Naive B cell (primary cell): Measurements from ENCODE around the gene ACAD11. TPM values are rescaled to one million over a fixed set of nuclear protein-coding genes. Genes with fewer than 3 reads are reported as not detected.
"Not testable (repeated sequence)": the region's sequence is repeated elsewhere in the genome, so short reads cannot be mapped to it uniquely, and the experiment has no call there.

Source experiments
- ATAC-seq, 2 donors: fragments of 150-1000 bp; cut with Tn5 transposase; 2 replicates each; pipeline ENCODE4 v1.10.0; 2021; ENCODE audit warnings: low read depth in 2 of 2, mild to moderate bottlenecking in 2 of 2, moderate library complexity in 2 of 2
- DNase-seq: peaks from one replicate; pipeline ENCODE4 v3.0.0; 2022
- H3K27ac Mint-ChIP-seq, 6 donors: one replicate each; pipeline ENCODE4 v1.8.0; 2020 to 2022; ENCODE audit warnings: mild to moderate bottlenecking in 6 of 6, mixed read lengths in 6 of 6, moderate library complexity in 5 of 6, inconsistent platforms in 2 of 6
- H3K27me3 Mint-ChIP-seq, 3 donors: one replicate each; pipeline ENCODE4 v1.8.0; 2021 to 2022; ENCODE audit warnings: mixed read lengths in 3 of 3, mild to moderate bottlenecking in 1 of 3
- H3K36me3 Mint-ChIP-seq, 2 donors: one replicate each; pipeline ENCODE4 v1.8.0; 2020 to 2022; ENCODE audit warnings: mixed read lengths in 2 of 2, inconsistent platforms in 1 of 2, mild to moderate bottlenecking in 1 of 2
- H3K4me1 Mint-ChIP-seq, 3 donors: one replicate each; pipeline ENCODE4 v1.8.0; 2020 to 2022; ENCODE audit warnings: mixed read lengths in 3 of 3, inconsistent platforms in 1 of 3, mild to moderate bottlenecking in 1 of 3, moderate library complexity in 1 of 3
- H3K4me3 Mint-ChIP-seq, 8 donors: one replicate each; pipeline ENCODE4 v1.8.0; 2020 to 2022; ENCODE audit warnings: mild to moderate bottlenecking in 8 of 8, mixed read lengths in 8 of 8, moderate library complexity in 8 of 8, inconsistent platforms in 2 of 8
- H3K9me3 Mint-ChIP-seq, 7 donors: one replicate each; pipeline ENCODE4 v1.8.0; 2020 to 2022; ENCODE audit warnings: mixed read lengths in 7 of 7, mild to moderate bottlenecking in 5 of 7, inconsistent platforms in 2 of 7, moderate library complexity in 1 of 7
- polyA plus RNA-seq, 6 donors: library from polyadenylated mRNA; unstranded; fragments of 300-500 nt; fragmentation: Illumina TruSeq; gene quantifications; one replicate each; pipeline ENCODE4 v1.2.3, GENCODE V29; 2021; ENCODE audit warnings: low read depth in 6 of 6

ACAD11 gene
- polyA plus RNA-seq, 6 donors from 2014 or later = 4.0 to 9.3 (median 6.0) TPM

DNA sequence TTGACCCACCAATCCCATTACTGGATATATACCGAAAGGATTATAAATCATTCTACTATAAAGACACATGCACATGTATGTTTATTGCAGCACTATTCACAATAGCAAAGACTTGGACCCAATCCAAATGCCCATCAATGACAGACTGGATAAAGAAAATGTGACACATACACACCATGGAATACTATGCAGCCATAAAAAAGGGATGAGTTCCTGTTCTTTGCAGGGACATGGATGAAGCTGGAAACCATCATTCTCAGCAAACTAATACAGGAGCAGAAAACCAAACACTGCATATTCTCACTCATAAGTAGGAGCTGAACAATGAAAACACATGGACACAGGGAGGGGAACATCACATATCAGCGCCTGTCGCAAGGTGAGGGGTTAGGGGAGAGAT lies 44.3 kb downstream of the ACAD11 start:
- ATAC-seq, DNase-seq, H3K27ac Mint-ChIP-seq, H3K4me1 Mint-ChIP-seq, H3K27me3 Mint-ChIP-seq, H3K4me3 Mint-ChIP-seq: not testable (repeated sequence)
- Mint-ChIP-seq H3K9me3 (peaks cover 0 to 14% (median 8%) of the 10 kb centered on the region in 7 donors), H3K36me3 (peaks cover 14 to 15% of the 10 kb centered on the region in 2 donors)

DNA sequence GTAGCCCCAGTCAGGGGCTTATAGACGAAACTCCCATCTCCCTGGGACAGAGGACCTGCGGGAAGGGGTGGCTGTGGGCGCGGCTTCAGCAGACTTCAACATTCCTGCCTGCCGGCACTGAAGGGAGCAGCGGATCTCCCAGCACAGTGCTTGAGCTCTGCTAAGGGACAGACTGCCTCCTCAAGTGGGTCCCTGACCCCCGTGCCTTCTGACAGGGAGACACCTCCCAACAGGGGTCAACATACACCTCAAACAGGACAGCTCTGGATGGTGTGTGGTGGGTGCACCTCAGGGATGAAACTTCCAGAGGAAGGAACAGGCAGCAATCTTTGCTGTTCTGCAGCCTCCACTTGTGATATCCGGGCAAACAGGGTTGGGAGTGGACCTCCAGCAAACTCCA lies 53.0 kb downstream of the ACAD11 start:
- H3K9me3 Mint-ChIP-seq = peaks cover 0 to 18% (median 6%) of the 10 kb centered on the region in 7 donors
- H3K4me1 Mint-ChIP-seq = peaks cover 5 to 13% (median 10%) of the 10 kb centered on the region in 3 donors
- not testable (repeated sequence) for H3K27me3 Mint-ChIP-seq, ATAC-seq, DNase-seq, H3K27ac Mint-ChIP-seq, H3K4me3 Mint-ChIP-seq
- peaks cover 38 to 46% of the 10 kb centered on the region in 2 donors for H3K36me3 Mint-ChIP-seq

DNA sequence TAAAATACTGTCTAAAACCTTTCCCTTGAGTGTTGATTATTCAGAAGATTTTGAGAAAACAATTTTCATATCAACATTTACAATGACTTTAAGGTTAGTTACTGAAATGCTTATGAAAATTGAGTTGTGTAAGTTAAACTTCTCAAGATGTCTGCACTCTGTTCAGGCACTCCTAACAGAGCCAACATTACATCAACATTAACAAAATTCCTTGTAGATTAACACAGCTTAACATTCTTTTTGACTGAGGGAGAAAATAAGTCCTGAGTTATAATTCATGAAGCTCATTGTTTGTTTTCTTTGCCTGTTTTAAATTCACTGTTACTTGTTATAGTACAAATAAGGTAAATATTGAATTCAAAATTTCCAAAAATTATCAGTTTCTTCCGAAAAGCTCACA lies 53.5 kb downstream of the ACAD11 start:
- peaks cover 0 to 15% (median 6%) of the 10 kb centered on the region in 7 donors for H3K9me3 Mint-ChIP-seq
- DNase-seq (no peak), ATAC-seq (no peak)
- no peaks in the 10 kb centered on the region for H3K27me3 Mint-ChIP-seq
- H3K36me3 Mint-ChIP-seq = peaks cover 38 to 46% of the 10 kb centered on the region in 2 donors
- H3K4me3 Mint-ChIP-seq = no peak overlapping the region
- H3K4me1 Mint-ChIP-seq = peaks cover 1 to 8% (median 7%) of the 10 kb centered on the region in 3 donors
- H3K27ac Mint-ChIP-seq = no peak overlapping the region

DNA sequence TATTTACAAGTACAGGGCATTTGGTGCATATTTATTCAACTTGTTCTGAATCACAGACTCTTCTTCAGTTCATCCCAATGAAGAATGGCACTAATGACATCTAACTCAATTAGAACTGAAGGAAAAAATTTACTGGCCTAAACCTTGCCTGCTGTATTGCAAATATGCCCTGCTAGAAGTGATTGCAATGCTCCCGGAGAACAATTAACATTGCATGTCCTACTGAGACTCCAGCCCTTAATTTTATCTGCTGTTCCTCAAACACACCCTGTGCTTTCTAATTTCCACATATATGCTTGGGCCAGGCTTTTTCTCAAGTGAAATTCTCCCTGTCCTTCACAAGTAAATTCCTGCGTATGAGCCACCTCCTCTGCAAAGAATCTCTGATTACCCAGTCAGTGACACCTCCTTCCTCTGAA lies 54.2 kb downstream of the ACAD11 start:
- H3K27ac Mint-ChIP-seq = peak overlapping the region in 1 of 6 donors; percentile 62
- H3K4me1 Mint-ChIP-seq = peaks cover 0 to 5% (median 4%) of the 10 kb centered on the region in 3 donors
- H3K9me3 Mint-ChIP-seq = peaks cover 0 to 15% (median 6%) of the 10 kb centered on the region in 7 donors
- no peak overlapping the region for H3K4me3 Mint-ChIP-seq
- H3K27me3 Mint-ChIP-seq = no peaks in the 10 kb centered on the region
- H3K36me3 Mint-ChIP-seq = peaks cover 38 to 46% of the 10 kb centered on the region in 2 donors
- no peak for DNase-seq
- ATAC-seq = no peak

DNA sequence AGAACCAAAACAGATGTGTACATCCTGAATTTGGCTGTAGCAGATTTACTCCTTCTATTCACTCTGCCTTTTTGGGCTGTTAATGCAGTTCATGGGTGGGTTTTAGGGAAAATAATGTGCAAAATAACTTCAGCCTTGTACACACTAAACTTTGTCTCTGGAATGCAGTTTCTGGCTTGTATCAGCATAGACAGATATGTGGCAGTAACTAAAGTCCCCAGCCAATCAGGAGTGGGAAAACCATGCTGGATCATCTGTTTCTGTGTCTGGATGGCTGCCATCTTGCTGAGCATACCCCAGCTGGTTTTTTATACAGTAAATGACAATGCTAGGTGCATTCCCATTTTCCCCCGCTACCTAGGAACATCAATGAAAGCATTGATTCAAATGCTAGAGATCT lies 59.0 kb downstream of the ACAD11 start:
- peaks cover 31% of the 10 kb centered on the region in 2 donors for H3K36me3 Mint-ChIP-seq
- H3K27me3 Mint-ChIP-seq, H3K9me3 Mint-ChIP-seq, ATAC-seq, H3K4me3 Mint-ChIP-seq, H3K4me1 Mint-ChIP-seq, DNase-seq, H3K27ac Mint-ChIP-seq: not testable (repeated sequence)

DNA sequence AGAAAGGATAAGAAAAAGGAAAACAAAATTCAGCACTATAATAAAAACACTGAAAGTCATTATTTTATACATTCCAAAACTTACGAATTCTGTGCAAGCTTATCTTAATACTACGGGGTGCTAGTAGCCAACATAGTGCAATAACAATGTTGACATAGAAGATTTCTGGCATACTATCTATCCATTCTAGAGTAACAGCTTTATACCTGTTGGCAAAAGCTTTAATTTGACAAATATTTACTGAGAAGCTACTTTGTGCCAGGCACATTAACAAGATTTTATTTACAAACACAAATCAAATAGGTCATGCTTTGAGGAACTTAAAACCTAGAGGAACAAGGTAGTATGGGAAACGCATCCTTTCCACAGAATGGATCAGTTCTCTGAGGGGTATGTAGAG lies 61.4 kb downstream of the ACAD11 start:
- Mint-ChIP-seq H3K27ac (peak overlapping the region in 1 of 6 donors; percentile 0), H3K27me3 (no peaks in the 10 kb centered on the region), H3K36me3 (peaks cover 34 to 36% of the 10 kb centered on the region in 2 donors), H3K4me1 (peaks cover 5 to 10% (median 8%) of the 10 kb centered on the region in 3 donors), H3K9me3 (no peaks in the 10 kb centered on the region), H3K4me3 (no peak overlapping the region)
- ATAC-seq = no peak
- no peak for DNase-seq

DNA sequence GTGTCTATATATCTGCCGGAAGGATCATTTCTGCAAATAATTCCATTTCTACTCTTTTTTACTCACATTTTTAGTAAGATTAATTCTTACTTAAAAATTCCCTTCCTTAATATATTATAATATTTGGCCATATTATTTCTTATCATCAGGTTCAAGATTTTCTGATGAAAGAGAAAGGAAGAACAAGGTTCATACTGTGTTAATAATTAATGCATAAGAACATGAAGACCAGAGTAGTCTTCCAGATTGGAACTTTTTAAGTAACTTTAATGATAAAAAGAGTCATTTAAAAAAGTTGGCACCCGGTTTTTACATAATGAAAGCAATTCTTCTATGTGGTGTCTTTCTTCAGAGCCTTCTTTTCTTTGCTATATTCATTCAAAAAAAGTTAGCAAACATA lies 61.9 kb downstream of the ACAD11 start:
- H3K4me3 Mint-ChIP-seq = no peak overlapping the region
- H3K27me3 Mint-ChIP-seq = no peaks in the 10 kb centered on the region
- peaks cover 5 to 10% (median 8%) of the 10 kb centered on the region in 3 donors for H3K4me1 Mint-ChIP-seq
- H3K27ac Mint-ChIP-seq = no peak overlapping the region
- ATAC-seq (no peak), DNase-seq (no peak)
- peaks cover 34% of the 10 kb centered on the region in 2 donors for H3K36me3 Mint-ChIP-seq
- no peaks in the 10 kb centered on the region for H3K9me3 Mint-ChIP-seq

DNA sequence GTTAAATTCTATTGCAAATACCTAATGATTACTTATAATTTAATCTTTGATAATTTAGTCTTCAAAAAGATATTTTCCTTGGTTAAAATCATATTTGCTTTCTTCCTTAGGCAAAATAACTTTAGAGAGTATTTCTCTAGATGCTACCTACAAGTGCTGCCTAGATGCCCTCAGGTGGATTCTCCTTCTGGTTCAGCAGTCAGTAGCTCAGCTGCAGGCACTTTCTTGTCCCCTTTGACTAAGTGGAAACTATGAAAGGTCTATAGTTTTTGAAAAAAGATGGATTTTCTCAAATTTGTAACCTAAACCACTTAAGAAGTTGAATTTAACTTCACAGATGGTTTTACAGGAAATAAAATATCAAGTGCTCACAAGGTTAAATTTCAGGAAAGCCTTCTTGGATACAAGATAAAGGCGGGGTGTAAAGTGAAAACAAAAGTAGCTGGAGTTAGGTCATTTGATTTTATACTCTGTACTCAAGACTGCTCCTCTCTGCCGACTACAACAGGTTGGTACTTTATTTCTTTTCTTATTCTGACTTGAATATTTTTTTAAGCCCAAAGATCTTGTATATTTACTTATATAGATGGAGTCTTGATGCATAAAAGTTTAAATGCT lies 62.7 kb downstream of the ACAD11 start, which contains the start of gene ACKR4:
Gene ACKR4, plus strand, starts transcription at position 455 of the 618 bp plus-strand sequence. CDS start 3,128 bp downstream, outside the sequence.
- no peaks in the 10 kb centered on the region for H3K27me3 Mint-ChIP-seq
- H3K4me3 Mint-ChIP-seq = peak within 1 kb of the TSS in 1 of 8 donors; percentile 3
- peaks cover 5 to 10% (median 8%) of the 10 kb centered on the region in 3 donors for H3K4me1 Mint-ChIP-seq
- ATAC-seq (no peak), DNase-seq (no peak)
- peaks cover 34% of the 10 kb centered on the region in 2 donors for H3K36me3 Mint-ChIP-seq
- no peaks in the 10 kb centered on the region for H3K9me3 Mint-ChIP-seq
- H3K27ac Mint-ChIP-seq = peak within 1 kb of the TSS in 2 of 6 donors; percentile 24 to 44

DNA sequence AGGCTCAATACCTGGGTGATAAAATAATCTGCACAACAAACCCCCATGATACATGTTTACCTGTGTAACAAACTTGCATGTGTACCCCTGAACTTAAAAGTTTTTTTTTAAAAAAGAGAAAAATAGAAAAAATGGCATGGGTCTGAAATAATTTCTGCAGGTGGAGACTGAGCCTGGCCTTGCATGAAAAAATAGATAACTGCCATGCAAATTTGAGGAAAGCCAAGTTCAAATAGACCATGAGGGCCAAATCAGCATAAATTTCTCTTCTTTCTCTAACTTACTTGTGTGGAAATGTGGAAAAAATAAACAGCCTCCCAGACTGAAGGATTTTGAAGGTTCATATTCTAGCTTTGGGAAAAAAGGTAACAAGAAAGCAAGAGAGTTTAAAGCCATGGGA lies 63.3 kb downstream of the ACAD11 start:
- Mint-ChIP-seq H3K27ac (no peak overlapping the region), H3K4me1 (peaks cover 5 to 10% (median 8%) of the 10 kb centered on the region in 3 donors), H3K36me3 (peaks cover 34% of the 10 kb centered on the region in 2 donors)

DNA sequence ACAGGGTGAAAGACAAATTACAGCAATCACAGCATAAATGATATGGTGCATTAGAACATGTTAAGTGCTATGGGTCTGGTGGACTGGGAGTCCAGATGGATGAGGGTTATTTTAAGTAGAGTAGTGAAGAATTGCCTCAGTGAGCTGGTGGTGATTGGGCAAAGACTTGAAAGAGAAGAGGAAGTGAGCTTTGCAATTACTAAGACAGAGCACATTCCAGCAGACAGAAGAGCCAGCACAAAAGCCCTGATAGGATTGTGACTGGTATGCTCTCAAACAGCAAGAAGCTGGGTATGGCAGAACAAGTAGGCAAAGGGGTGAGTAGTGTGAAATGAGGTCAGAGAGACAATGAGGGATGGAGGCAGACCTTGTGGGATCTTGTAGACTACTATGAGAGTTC lies 64.6 kb downstream of the ACAD11 start:
- DNase-seq = no peak
- Mint-ChIP-seq H3K4me1 (peaks cover 5 to 10% (median 8%) of the 10 kb centered on the region in 3 donors), H3K9me3 (peaks cover 0 to 9% (median 3%) of the 10 kb centered on the region in 7 donors), H3K27ac (peak overlapping the region in 1 of 6 donors; percentile 19), H3K27me3 (no peaks in the 10 kb centered on the region), H3K36me3 (peaks cover 43 to 44% of the 10 kb centered on the region in 2 donors), H3K4me3 (no peak overlapping the region)
- ATAC-seq = no peak

More for the DNA sequence above, 63.3 kb downstream of the ACAD11 start:
- Mint-ChIP-seq H3K9me3 (no peaks in the 10 kb centered on the region), H3K27me3 (no peaks in the 10 kb centered on the region), H3K4me3 (no peak overlapping the region)
- ATAC-seq (no peak), DNase-seq (no peak)

DNA sequence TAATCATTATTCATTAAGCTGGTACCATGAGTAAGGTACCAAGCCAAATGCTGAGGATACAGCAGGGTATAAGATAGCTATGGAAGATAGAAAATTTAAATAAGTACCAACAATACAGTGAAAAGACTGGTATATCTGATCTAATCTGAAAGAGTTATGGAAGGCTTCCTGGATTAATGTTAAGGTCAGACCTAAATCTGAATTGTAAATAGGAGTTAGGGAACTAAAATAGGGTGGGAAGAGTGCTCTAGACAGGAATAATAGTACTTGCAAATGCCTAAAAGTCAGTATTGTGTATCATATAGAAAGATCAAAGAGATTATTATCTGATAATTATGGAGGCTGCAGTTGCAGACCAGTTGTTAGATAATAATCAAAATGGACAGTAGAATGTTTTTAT lies 65.1 kb downstream of the ACAD11 start:
- Mint-ChIP-seq H3K27me3 (no peaks in the 10 kb centered on the region), H3K4me3 (no peak overlapping the region), H3K36me3 (peaks cover 40 to 44% of the 10 kb centered on the region in 2 donors), H3K27ac (peak overlapping the region in 1 of 6 donors; percentile 30), H3K4me1 (peaks cover 5 to 10% (median 8%) of the 10 kb centered on the region in 3 donors), H3K9me3 (peaks cover 0 to 9% (median 3%) of the 10 kb centered on the region in 7 donors)
- no peak for DNase-seq
- no peak for ATAC-seq

DNA sequence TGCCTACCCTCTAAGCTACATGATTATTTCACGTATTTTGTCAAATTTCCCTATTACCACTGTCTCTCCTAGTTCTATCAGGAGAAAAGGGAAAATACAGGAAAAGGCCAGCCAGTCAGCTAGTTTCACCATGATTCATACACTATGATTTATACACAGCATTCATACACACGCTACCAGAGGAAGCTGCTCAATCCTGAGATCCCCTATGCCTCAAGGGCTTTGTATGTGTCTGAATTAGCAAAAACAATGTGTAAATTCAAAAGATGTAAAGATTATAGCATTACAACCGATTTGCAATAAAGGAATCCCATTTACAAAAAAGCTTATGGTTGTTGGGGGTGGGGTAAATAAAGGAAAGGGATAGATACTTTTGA lies 65.7 kb downstream of the ACAD11 start:
- DNase-seq = no peak
- no peak for ATAC-seq
- H3K9me3 Mint-ChIP-seq = peaks cover 0 to 9% (median 3%) of the 10 kb centered on the region in 7 donors
- H3K4me1 Mint-ChIP-seq = peaks cover 5 to 10% (median 8%) of the 10 kb centered on the region in 3 donors
- H3K27ac Mint-ChIP-seq = no peak overlapping the region
- H3K4me3 Mint-ChIP-seq = no peak overlapping the region
- H3K36me3 Mint-ChIP-seq = peaks cover 34 to 43% of the 10 kb centered on the region in 2 donors
- H3K27me3 Mint-ChIP-seq = no peaks in the 10 kb centered on the region

DNA sequence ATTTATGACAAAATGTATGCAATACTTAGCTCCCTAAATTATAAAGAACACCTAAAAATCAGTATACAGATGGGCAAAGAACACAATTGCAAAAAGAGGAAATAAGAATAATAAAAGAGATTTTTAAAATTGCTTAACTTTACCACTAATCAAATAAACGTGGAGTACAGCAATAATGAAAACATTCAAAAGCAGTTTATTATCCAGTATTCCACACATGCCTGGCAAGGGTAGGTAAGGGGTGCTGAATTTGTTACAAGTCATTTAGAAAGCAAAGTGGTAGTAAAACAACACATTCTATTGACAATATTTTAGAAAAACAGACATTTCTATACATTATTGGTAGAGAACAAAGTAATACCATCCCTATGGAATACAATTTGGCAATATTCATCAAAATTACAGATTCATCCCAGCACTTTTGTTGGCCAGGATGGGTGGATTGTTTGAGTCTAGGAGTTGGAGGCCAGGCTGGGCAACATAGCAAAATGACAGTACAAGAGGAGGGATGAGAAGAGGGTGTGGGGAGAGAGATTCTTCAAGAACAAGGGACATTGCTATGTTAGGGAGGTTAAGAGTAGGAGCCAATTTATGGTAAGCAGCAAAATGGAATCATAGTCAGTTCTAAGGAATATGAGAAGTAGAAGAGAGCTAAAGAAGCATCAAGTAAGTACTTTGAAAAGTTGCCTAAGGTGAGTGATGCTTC lies 66.2 kb downstream of the ACAD11 start:
- Mint-ChIP-seq H3K27me3 (no peaks in the 10 kb centered on the region), H3K4me3 (no peak overlapping the region), H3K36me3 (peaks cover 29 to 38% of the 10 kb centered on the region in 2 donors), H3K4me1 (peaks cover 5 to 10% (median 8%) of the 10 kb centered on the region in 3 donors), H3K9me3 (peaks cover 0 to 9% (median 3%) of the 10 kb centered on the region in 7 donors), H3K27ac (peak overlapping the region in 1 of 6 donors; percentile 43)
- DNase-seq (no peak), ATAC-seq (no peak)
